ENCODE results near the gene ZC3H18. TPM values are rescaled to one million over a fixed set of nuclear protein-coding genes. Genes with fewer than 3 reads are reported as not detected.

The ZC3H18 gene
- total RNA-seq, 1 experiment from 2014 or later = 40.5 TPM

DNA sequence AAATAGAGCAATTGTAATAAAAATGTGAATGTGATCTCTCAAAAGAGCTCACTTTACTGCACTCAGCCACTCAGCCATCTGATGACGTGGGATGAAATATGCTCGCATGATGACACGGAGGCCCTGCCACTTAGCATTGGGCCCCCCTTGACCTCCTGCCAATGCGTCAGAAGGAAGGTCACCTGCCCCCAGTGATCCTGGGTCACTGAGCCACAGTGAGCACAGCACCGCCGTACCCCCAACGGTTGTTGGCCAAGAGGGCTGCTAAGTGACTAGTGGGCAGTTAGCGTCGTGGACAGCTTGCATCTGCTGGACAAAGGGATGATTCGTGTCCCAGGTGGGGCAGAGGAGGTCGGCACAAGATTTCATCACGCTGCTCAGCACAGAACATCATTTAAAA, 22.9 kb downstream of the ZC3H18 start:
- POLR2A ChIA-PET = interaction anchor here (0.6 kb wide), 1 partner anchor 490 kb away, joined by 3 read pairs; no protein-coding TSS in a partner anchor
- intact Hi-C loops (cut with micrococcal nuclease) = no loop called here

DNA sequence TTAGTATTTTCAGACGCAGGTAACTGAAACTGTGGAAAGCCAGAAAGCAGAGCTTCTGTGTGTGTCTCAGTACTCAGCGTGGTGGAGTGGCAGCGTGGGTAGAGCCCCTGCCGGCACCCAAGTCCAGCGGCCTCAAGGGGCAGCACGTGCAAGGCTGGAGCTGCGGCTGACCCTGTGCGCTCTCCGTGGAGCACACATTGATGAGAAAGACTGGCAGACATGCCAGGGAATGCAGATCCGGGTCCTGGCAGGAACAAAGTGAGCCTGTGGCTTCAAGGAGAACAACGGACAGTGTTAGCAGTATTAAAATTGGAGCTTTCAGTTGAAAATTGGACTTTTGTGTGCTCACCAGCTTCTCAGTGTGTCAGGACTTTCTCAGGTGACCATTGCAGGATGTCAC, 23.3 kb downstream of the ZC3H18 start:
- BruUV-seq (replicated peaks) = no TSS peak
- no peak overlapping the region for H3K4me3 Mint-ChIP-seq (ENCODE audit: unreplicated experiment)
- TF ChIP-seq, protein P1, sequence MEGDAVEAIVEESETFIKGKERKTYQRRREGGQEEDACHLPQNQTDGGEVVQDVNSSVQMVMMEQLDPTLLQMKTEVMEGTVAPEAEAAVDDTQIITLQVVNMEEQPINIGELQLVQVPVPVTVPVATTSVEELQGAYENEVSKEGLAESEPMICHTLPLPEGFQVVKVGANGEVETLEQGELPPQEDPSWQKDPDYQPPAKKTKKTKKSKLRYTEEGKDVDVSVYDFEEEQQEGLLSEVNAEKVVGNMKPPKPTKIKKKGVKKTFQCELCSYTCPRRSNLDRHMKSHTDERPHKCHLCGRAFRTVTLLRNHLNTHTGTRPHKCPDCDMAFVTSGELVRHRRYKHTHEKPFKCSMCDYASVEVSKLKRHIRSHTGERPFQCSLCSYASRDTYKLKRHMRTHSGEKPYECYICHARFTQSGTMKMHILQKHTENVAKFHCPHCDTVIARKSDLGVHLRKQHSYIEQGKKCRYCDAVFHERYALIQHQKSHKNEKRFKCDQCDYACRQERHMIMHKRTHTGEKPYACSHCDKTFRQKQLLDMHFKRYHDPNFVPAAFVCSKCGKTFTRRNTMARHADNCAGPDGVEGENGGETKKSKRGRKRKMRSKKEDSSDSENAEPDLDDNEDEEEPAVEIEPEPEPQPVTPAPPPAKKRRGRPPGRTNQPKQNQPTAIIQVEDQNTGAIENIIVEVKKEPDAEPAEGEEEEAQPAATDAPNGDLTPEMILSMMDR (IDR thresholded peaks at IDR 0.05; ENCODE audit: unreplicated experiment) = no peak
- no peaks in the 10 kb centered on the region for H3K4me1 Mint-ChIP-seq (ENCODE audit: insufficient read depth, unreplicated experiment)
- peaks cover 72% of the 10 kb centered on the region for H3K36me3 Mint-ChIP-seq (ENCODE audit: insufficient read depth, unreplicated experiment)
- H3K9me3 Mint-ChIP-seq (ENCODE audit: unreplicated experiment) = no peaks in the 10 kb centered on the region
- no peak for DNase-seq (ENCODE audit: unreplicated experiment)
- POLR2A ChIA-PET = interaction anchor here (0.6 to 0.7 kb wide), 2 partner anchors 9 to 489 kb away, joined by 3 read pairs; no protein-coding TSS in a partner anchor
- no peaks in the 10 kb centered on the region for H3K27me3 Mint-ChIP-seq (ENCODE audit: insufficient read depth, unreplicated experiment)
- CTCF ChIA-PET = no interaction called here
- no peak overlapping the region for H3K27ac Mint-ChIP-seq (ENCODE audit: low read depth, unreplicated experiment)
- intact Hi-C loops (cut with micrococcal nuclease) = no loop called here

More for the DNA sequence above, 22.9 kb downstream of the ZC3H18 start:
- TF ChIP-seq, protein P1 (IDR thresholded peaks at IDR 0.05; ENCODE audit: unreplicated experiment) = no peak
- Mint-ChIP-seq H3K9me3 (ENCODE audit: unreplicated experiment) (no peaks in the 10 kb centered on the region), H3K4me3 (ENCODE audit: unreplicated experiment) (no peak overlapping the region), H3K27me3 (ENCODE audit: insufficient read depth, unreplicated experiment) (no peaks in the 10 kb centered on the region), H3K4me1 (ENCODE audit: insufficient read depth, unreplicated experiment) (no peaks in the 10 kb centered on the region), H3K27ac (ENCODE audit: low read depth, unreplicated experiment) (no peak overlapping the region), H3K36me3 (ENCODE audit: insufficient read depth, unreplicated experiment) (peaks cover 70% of the 10 kb centered on the region)
- DNase-seq (ENCODE audit: unreplicated experiment) = no peak
- BruUV-seq (replicated peaks) = no TSS peak
- CTCF ChIA-PET = no interaction called here

DNA sequence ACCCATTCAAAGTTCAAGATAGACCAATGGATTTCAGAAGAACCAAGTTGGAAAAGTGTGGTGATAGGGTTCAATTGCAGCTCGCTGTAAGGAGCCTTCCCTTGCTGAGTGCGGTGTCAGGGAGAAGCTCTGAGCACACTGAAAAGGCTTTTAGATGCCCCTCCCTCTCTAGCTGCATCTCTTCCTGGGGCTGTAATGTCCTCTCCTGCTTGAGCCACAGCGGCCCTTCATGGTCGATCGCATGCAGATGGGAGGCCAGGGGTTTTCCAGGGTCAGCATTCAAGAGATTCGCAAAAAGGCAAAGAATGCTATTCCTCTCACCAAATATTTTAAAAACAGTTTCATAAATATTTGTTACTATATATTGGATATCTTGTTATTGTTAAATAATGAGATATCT, 23.7 kb downstream of the ZC3H18 start:
- intact Hi-C loops (cut with micrococcal nuclease) = no loop called here
- no peaks in the 10 kb centered on the region for H3K9me3 Mint-ChIP-seq (ENCODE audit: unreplicated experiment)
- ChIA-PET POLR2A (interaction anchor here (0.7 kb wide), 1 partner anchor 8 kb away, joined by 3 read pairs; no protein-coding TSS in a partner anchor), CTCF (no interaction called here)
- no peaks in the 10 kb centered on the region for H3K27me3 Mint-ChIP-seq (ENCODE audit: insufficient read depth, unreplicated experiment)
- TF ChIP-seq, protein P1 (IDR thresholded peaks at IDR 0.05; ENCODE audit: unreplicated experiment) = no peak
- BruUV-seq (replicated peaks) = no TSS peak
- no peak overlapping the region for H3K4me3 Mint-ChIP-seq (ENCODE audit: unreplicated experiment)
- no peak for DNase-seq (ENCODE audit: unreplicated experiment)
- no peaks in the 10 kb centered on the region for H3K4me1 Mint-ChIP-seq (ENCODE audit: insufficient read depth, unreplicated experiment)
- H3K36me3 Mint-ChIP-seq (ENCODE audit: insufficient read depth, unreplicated experiment) = peaks cover 72% of the 10 kb centered on the region
- H3K27ac Mint-ChIP-seq (ENCODE audit: low read depth, unreplicated experiment) = no peak overlapping the region

DNA sequence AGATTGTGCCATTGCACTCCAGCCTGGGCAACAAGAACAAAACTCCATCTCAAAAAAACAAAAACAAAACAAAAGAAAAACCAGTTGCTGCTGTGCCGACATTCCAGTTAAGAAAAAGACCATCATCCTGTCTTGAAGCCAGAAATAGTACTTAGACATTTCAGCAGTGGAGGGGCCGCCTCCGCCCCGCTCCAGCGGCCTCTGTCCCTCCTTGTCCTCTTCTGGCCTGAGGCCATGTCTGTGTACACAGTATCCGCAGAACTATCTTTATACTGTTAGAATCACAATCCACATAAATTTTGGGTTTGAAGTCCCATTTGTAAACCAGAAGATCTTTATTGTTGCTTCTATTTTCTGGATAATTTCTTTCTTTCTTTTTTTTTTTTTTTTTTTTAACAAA, 24.9 kb downstream of the ZC3H18 start:
- intact Hi-C loops (cut with micrococcal nuclease) = no loop called here
- no TSS peak for BruUV-seq (replicated peaks)
- TF ChIP-seq, protein P1 (IDR thresholded peaks at IDR 0.05; ENCODE audit: unreplicated experiment) = no peak
- CTCF ChIA-PET = no interaction called here
- Mint-ChIP-seq H3K9me3 (ENCODE audit: unreplicated experiment) (no peaks in the 10 kb centered on the region), H3K4me1 (ENCODE audit: insufficient read depth, unreplicated experiment) (no peaks in the 10 kb centered on the region), H3K4me3 (ENCODE audit: unreplicated experiment) (no peak overlapping the region), H3K27ac (ENCODE audit: low read depth, unreplicated experiment) (no peak overlapping the region), H3K36me3 (ENCODE audit: insufficient read depth, unreplicated experiment) (peaks cover 72% of the 10 kb centered on the region), H3K27me3 (ENCODE audit: insufficient read depth, unreplicated experiment) (no peaks in the 10 kb centered on the region)
- no peak for DNase-seq (ENCODE audit: unreplicated experiment)
- POLR2A ChIA-PET = interaction anchor here (0.7 kb wide), 1 partner anchor 24 kb away, joined by 4 read pairs; no protein-coding TSS in a partner anchor

Measured in MCF 10A (cell line).